RCC 7860 (cell line): Measurements from ENCODE around the gene USH1G.
"Not testable (repeated sequence)": the region's sequence is repeated elsewhere in the genome, so short reads cannot be mapped to it uniquely, and the experiment has no call there.

ENCODE experiments used
- DNase-seq: peaks from one replicate; pipeline ENCODE4 v3.0.0-alpha.2; 2015; ENCODE audit warnings: low spot score
- FAIRE-seq: peaks from 2 replicates; lab custom pipeline; 2012; peaks lifted over from hg19 to GRCh38; lab: Jason Lieb, UNC

Gene USH1G

GRCh38 chr17:74907012-74907411 lies 16.0 kb downstream of the USH1G start:
- FAIRE-seq (no peak), DNase-seq (no peak)

GRCh38 chr17:74906214-74906793 lies 16.8 kb downstream of the USH1G start:
- DNase-seq, FAIRE-seq: not testable (repeated sequence)

GRCh38 chr17:74904687-74905409 lies 18.2 kb downstream of the USH1G start:
- DNase-seq (no peak), FAIRE-seq (no peak)

- no peak for FAIRE-seq
- DNase-seq = no peak
These were observed 19.4 kb downstream of the USH1G start for GRCh38 chr17:74903671-74904070.

- FAIRE-seq (no peak), DNase-seq (no peak)
These were observed 20.0 kb downstream of the USH1G start for GRCh38 chr17:74903034-74903433.

GRCh38 chr17:74901353-74902135 lies 21.5 kb downstream of the USH1G start:
- DNase-seq (no peak), FAIRE-seq (no peak)

GRCh38 chr17:74900208-74900607 lies 22.8 kb downstream of the USH1G start:
- no peak for FAIRE-seq

GRCh38 chr17:74898376-74898946 lies 24.6 kb downstream of the USH1G start:
- FAIRE-seq (no peak), DNase-seq (no peak)

More at GRCh38 chr17:74900208-74900607, 22.8 kb downstream of the USH1G start:
- no peak for DNase-seq

- no peak for FAIRE-seq
These were observed 29.0 kb downstream of the USH1G start for GRCh38 chr17:74893936-74894671.

GRCh38 chr17:74892974-74893911 lies 29.8 kb downstream of the USH1G start, which contains the start of gene FADS6:
Gene FADS6, minus strand, starts transcription at chr17:74893633. Its CDS starts 38 bp downstream, at chr17:74893595.
- DNase-seq (no peak), FAIRE-seq (no peak)

More at GRCh38 chr17:74893936-74894671, 29.0 kb downstream of the USH1G start:
- DNase-seq = no peak

GRCh38 chr17:74892013-74892841 lies 30.8 kb downstream of the USH1G start:
- no peak for FAIRE-seq

GRCh38 chr17:74890554-74890953 lies 32.5 kb downstream of the USH1G start:
- no peak for DNase-seq
- no peak for FAIRE-seq

More at GRCh38 chr17:74892013-74892841, 30.8 kb downstream of the USH1G start:
- DNase-seq = no peak

GRCh38 chr17:74888469-74888868 lies 34.6 kb downstream of the USH1G start:
- DNase-seq (no peak), FAIRE-seq (no peak)

- FAIRE-seq = no peak
- no peak for DNase-seq
These were observed 39.8 kb downstream of the USH1G start for GRCh38 chr17:74883241-74883745.

- FAIRE-seq = no peak
- no peak for DNase-seq
These were observed 40.4 kb downstream of the USH1G start for GRCh38 chr17:74882517-74883240.

- FAIRE-seq = no peak
These were observed 42.0 kb downstream of the USH1G start for GRCh38 chr17:74881073-74881472.

GRCh38 chr17:74879308-74879707 lies 43.7 kb downstream of the USH1G start:
- DNase-seq (no peak), FAIRE-seq (no peak)

More at GRCh38 chr17:74881073-74881472, 42.0 kb downstream of the USH1G start:
- no peak for DNase-seq

- FAIRE-seq = no peak
- DNase-seq = no peak
These were observed 44.4 kb downstream of the USH1G start for GRCh38 chr17:74878658-74879057.
